BE2C (cell line): ENCODE results near the gene VGLL2.

Source experiments
- DNase-seq: peaks from one replicate; pipeline ENCODE4 v3.0.0-alpha.2; 2020
- H3K27me3 ChIP-seq: fragments of 250-450 bp; sonication (Bioruptor Pico); 2 replicates; pipeline ENCODE4 v1.5.1; 2020; ENCODE audit warnings: mild to moderate bottlenecking
- H3K36me3 ChIP-seq: fragments of 250-450 bp; sonication (Bioruptor Pico); 2 replicates; pipeline ENCODE4 v1.5.1; 2020; ENCODE audit warnings: mild to moderate bottlenecking
- H3K4me1 ChIP-seq: fragments of 250-450 bp; sonication (Bioruptor Pico); 2 replicates; pipeline ENCODE4 v1.5.1; 2020
- H3K4me3 ChIP-seq: 2 replicates; pipeline ENCODE4 v1.5.1; 2011; ENCODE audit warnings: low read depth, low read length
- H3K9me3 ChIP-seq: fragments of 250-450 bp; sonication (Bioruptor Pico); 2 replicates; pipeline ENCODE4 v1.5.1; 2020
- CTCF ChIP-seq: IDR thresholded peaks from 2 replicates; pipeline ENCODE4 v1.5.1; 2012; ENCODE audit warnings: mild to moderate bottlenecking, low read depth, low read length

VGLL2 gene

GRCh38 chr6:117253785-117254184 is 11.6 kb upstream of the VGLL2 start:
- TF ChIP-seq CTCF = no peak
- H3K9me3 ChIP-seq = no peaks in the 10 kb centered on the region
- H3K4me1 ChIP-seq = no peaks in the 10 kb centered on the region
- peaks cover under 1% of the 10 kb centered on the region for H3K27me3 ChIP-seq
- no peak for DNase-seq
- H3K36me3 ChIP-seq = no peaks in the 10 kb centered on the region
- no peak overlapping the region for H3K4me3 ChIP-seq

GRCh38 chr6:117262799-117263198 is 2.6 kb upstream of the VGLL2 start:
- H3K9me3 ChIP-seq = no peaks in the 10 kb centered on the region
- H3K27me3 ChIP-seq = peaks cover 85% of the 10 kb centered on the region
- TF ChIP-seq CTCF = no peak
- H3K4me1 ChIP-seq = no peaks in the 10 kb centered on the region
- H3K4me3 ChIP-seq = no peak overlapping the region
- no peaks in the 10 kb centered on the region for H3K36me3 ChIP-seq
- DNase-seq = no peak

GRCh38 chr6:117263353-117263927 is 1.9 kb upstream of the VGLL2 start:
- no peak for DNase-seq
- Histone ChIP-seq H3K27me3 (peaks cover 91% of the 10 kb centered on the region), H3K9me3 (no peaks in the 10 kb centered on the region), H3K4me3 (no peak overlapping the region), H3K4me1 (no peaks in the 10 kb centered on the region), H3K36me3 (no peaks in the 10 kb centered on the region)
- TF ChIP-seq CTCF = no peak

- no peak for DNase-seq
- no peak for TF ChIP-seq CTCF
- Histone ChIP-seq H3K36me3 (no peaks in the 10 kb centered on the region), H3K27me3 (peaks cover 95% of the 10 kb centered on the region), H3K4me3 (no peak overlapping the region), H3K4me1 (no peaks in the 10 kb centered on the region), H3K9me3 (no peaks in the 10 kb centered on the region)
Measured at GRCh38 chr6:117264369-117264691, 1.0 kb upstream of the VGLL2 start.

GRCh38 chr6:117264692-117265409 is 507 bp upstream of the VGLL2 start:
- H3K4me1 ChIP-seq = no peaks in the 10 kb centered on the region
- H3K36me3 ChIP-seq = no peaks in the 10 kb centered on the region
- TF ChIP-seq CTCF = no peak
- H3K27me3 ChIP-seq = peaks cover 98% of the 10 kb centered on the region
- no peak overlapping the region; the same call in 1 of the 2 replicates for H3K4me3 ChIP-seq
- H3K9me3 ChIP-seq = no peaks in the 10 kb centered on the region
- DNase-seq = no peak

GRCh38 chr6:117266257-117267053 is 1.1 kb downstream of the VGLL2 start:
- Histone ChIP-seq H3K36me3 (no peaks in the 10 kb centered on the region), H3K9me3 (no peaks in the 10 kb centered on the region), H3K27me3 (peaks cover 97% of the 10 kb centered on the region), H3K4me1 (no peaks in the 10 kb centered on the region), H3K4me3 (no peak overlapping the region)
- TF ChIP-seq CTCF = no peak
- no peak for DNase-seq
